Ectodermal cell (in vitro differentiated cells): Measurements from ENCODE around the gene SARDH.

Experiments used
- H3K27ac ChIP-seq: 2 replicates; pipeline ENCODE4 v1.7.0; 2013; ENCODE audit warnings: mild to moderate bottlenecking, low read depth, low read length; ENCODE audit not compliant: insufficient read depth, poor library complexity, severe bottlenecking
- H3K27me3 ChIP-seq: 2 replicates; pipeline ENCODE4 v1.7.0; 2013; ENCODE audit warnings: mild to moderate bottlenecking, low read length; ENCODE audit not compliant: insufficient read depth, control insufficient read depth, poor library complexity, severe bottlenecking
- H3K36me3 ChIP-seq: one replicate; pipeline ENCODE4 v1.7.0; 2013; ENCODE audit warnings: low read length; ENCODE audit not compliant: control insufficient read depth, insufficient read depth
- H3K4me1 ChIP-seq: one replicate; pipeline ENCODE4 v1.7.0; 2013; ENCODE audit warnings: low read length; ENCODE audit not compliant: control insufficient read depth, insufficient read depth
- H3K4me3 ChIP-seq: 2 replicates; pipeline ENCODE4 v1.7.0; 2013; ENCODE audit warnings: low read depth, low read length, control low read depth; ENCODE audit not compliant: insufficient read depth
- H3K9me3 ChIP-seq: 2 replicates; pipeline ENCODE4 v1.7.0; 2013; ENCODE audit warnings: mild to moderate bottlenecking, low read length, moderate library complexity; ENCODE audit not compliant: control insufficient read depth
- WGBS, 2 experiments: methylation state at CpG; one replicate each; pipeline ENCODE4 v1.1.7; 2013; ENCODE audit warnings: missing lambda C conversion rate in 2 of 2; 5-methylcytosine and 5-hydroxymethylcytosine counted together

The SARDH gene

DNA sequence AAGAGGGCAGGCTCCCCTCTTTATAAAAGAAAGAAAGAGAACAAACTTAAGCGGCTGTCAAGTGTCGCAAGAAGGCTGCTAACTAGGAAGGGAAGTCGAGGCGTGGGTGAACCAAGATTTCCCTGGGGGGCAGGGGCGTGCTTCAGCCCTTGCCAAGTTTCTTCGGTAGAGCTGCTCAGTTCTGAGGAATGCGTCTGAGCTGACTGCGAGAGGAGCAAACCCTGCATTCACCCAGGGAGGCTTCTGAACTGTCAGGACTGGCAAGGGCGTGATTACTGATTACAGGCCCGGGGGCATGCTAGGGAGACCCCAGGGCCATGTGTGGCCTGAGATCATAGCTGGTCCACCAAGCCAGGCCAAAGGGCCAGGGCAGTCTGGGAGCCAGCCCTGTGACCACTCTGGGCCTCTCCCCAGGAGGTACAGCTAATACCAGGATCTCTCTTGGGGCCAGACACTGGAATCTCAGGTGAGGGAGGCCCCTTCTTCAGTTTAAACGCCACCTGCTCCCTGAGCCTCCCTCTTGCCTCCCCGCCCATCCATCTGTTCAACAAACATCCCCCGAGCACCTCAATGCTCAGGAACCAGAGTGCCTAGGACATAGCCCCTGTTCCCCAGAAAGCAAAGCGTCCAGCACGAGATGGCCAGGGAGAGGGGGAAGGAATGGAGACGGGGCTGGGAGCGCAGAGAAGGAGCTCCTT, 30.9 kb downstream of the SARDH start:
- Histone ChIP-seq H3K9me3 (no peaks in the 10 kb centered on the region), H3K4me3 (no peak overlapping the region), H3K4me1 (peaks cover 18% of the 10 kb centered on the region), H3K27me3 (no peaks in the 10 kb centered on the region), H3K36me3 (no peaks in the 10 kb centered on the region), H3K27ac (no peak overlapping the region)
- WGBS, 2 experiments, result 86 to 88% methylated on average over 17 of the region's 17 CpGs

DNA sequence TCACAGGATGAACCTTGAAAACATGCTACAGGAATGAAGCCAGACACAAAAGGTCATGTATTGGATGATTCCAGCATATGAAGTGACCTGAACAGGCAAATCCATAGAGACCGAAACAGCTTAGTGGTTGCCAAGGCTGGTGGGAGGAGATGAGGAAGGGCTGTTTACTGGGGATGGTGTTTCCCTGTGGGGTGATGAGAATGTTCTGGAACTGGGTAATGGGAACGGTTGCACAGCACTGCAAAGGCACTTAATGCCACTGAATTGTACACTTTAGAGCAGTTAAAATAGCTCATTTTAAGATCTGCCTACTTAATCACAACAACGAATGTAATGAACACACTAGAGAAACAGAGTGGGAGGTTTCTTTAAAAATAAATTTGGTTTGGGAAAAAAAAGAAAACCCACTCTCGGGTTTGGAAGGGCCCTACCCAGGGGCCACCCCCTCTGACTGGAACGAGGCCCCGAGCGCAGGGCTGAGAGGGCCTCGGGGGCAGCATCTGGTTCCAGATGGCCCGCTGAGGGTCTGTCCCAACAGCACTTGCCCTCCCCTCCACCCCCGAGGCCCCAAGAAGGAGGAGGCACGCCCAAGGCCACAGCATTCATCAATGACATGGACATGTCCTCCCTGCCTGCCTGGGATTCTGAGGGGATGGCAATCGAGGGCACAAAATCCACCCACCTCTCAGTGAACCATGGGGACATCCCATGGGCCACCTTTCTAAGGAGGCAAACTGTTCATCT, 31.7 kb downstream of the SARDH start:
- Histone ChIP-seq H3K9me3 (no peaks in the 10 kb centered on the region), H3K4me3 (no peak overlapping the region), H3K36me3 (no peaks in the 10 kb centered on the region), H3K27me3 (no peaks in the 10 kb centered on the region), H3K27ac (no peak overlapping the region), H3K4me1 (peaks cover 24% of the 10 kb centered on the region)
- 85 to 89% methylated on average over 11 to 12 of the region's 12 CpGs for WGBS, 2 experiments

DNA sequence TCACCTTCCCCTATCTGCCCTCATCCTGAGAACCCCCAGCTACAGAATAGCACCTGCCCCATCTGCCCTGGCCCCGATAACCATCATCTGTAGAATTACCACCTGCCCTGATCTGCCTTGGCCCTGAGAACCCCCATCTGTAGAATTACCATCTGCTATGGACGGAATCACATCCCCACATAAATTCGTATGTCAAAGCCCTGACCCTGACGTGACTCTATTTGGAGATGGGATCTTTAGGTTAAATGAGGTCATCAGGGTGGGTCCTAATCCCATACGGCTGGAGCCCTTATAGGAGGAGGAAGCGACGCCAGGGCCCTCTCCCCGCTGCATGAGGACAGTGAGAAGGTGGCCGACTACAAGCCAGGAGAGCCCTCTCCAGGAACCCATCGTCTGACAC, 32.6 kb downstream of the SARDH start:
- WGBS, 2 experiments, result 86 to 88% methylated on average over 10 of the region's 10 CpGs
- Histone ChIP-seq H3K27me3 (no peaks in the 10 kb centered on the region), H3K36me3 (no peaks in the 10 kb centered on the region), H3K27ac (no peak overlapping the region), H3K4me3 (no peak overlapping the region), H3K9me3 (no peaks in the 10 kb centered on the region), H3K4me1 (peaks cover 24% of the 10 kb centered on the region)

DNA sequence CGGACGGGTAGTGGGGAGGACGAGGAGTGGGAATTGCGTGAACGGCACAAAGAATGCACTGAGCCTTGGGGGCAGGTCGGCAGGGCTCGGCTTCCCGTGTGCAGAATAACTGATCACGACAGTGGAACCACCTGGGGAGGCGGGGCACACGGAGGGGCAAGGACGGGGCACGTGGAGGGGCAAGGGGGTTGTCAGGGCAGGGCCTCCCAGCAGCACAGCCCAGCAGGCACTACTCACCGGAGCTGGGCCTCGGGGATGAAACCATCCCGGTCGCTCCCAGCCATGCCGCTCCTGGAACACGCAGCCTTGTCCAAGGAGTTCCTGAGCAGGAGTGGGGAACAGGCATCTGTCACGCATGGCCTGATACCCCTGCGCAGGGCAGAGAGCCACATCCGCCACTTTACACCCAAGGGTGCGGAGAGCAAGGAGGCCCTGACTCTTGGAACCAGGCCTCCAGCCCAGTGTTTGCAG, 33.4 kb downstream of the SARDH start:
- peaks cover 24% of the 10 kb centered on the region for H3K4me1 ChIP-seq
- WGBS, 2 experiments, result 89 to 90% methylated on average over 23 of the region's 23 CpGs
- H3K27me3 ChIP-seq, result no peaks in the 10 kb centered on the region
- no peak overlapping the region for H3K4me3 ChIP-seq
- no peaks in the 10 kb centered on the region for H3K9me3 ChIP-seq
- no peaks in the 10 kb centered on the region for H3K36me3 ChIP-seq
- H3K27ac ChIP-seq, result no peak overlapping the region

DNA sequence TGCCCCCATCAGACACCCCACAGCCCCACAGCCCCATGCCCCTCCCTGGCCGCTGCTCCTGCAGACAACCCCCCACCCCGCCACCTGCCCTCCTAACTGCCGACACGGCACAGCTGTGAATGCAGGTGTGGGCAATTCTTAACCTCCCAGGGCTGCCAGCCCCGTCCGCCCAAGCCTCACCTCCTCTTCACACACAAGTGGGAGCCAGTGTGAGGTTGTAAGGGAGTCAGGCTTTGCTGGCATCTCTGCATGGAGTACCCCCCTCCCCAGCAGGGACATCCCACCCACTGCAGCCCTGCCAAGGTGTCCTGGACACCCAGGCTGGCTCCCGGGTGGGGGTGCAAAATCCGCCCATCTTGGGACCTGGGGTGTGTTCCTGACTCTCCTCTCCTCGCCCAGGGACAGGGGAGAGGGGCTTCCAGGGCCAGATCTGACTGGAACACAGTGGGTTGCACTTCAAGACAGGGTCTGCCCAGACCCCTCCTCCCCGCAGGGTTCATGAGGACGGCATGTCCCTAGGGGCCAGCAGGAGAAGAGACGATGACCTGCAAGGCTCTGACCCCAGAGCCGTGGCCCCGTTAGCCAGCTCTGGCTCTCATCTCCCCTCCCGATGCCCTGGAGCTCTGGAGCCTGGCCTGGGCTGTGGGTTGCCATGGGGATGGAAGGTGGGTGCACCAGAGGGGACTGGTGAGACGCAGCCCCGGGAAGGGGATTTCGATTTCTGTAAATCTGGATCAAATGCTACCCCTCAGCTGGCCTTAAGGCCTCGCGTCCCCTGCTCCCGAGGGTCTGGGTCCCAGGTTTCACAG, 34.4 kb downstream of the SARDH start:
- Histone ChIP-seq H3K4me1 (peaks cover 24% of the 10 kb centered on the region), H3K4me3 (no peak overlapping the region), H3K27ac (no peak overlapping the region), H3K27me3 (no peaks in the 10 kb centered on the region), H3K9me3 (no peaks in the 10 kb centered on the region), H3K36me3 (no peaks in the 10 kb centered on the region)
- 82 to 84% methylated on average over 21 of the region's 21 CpGs for WGBS, 2 experiments

DNA sequence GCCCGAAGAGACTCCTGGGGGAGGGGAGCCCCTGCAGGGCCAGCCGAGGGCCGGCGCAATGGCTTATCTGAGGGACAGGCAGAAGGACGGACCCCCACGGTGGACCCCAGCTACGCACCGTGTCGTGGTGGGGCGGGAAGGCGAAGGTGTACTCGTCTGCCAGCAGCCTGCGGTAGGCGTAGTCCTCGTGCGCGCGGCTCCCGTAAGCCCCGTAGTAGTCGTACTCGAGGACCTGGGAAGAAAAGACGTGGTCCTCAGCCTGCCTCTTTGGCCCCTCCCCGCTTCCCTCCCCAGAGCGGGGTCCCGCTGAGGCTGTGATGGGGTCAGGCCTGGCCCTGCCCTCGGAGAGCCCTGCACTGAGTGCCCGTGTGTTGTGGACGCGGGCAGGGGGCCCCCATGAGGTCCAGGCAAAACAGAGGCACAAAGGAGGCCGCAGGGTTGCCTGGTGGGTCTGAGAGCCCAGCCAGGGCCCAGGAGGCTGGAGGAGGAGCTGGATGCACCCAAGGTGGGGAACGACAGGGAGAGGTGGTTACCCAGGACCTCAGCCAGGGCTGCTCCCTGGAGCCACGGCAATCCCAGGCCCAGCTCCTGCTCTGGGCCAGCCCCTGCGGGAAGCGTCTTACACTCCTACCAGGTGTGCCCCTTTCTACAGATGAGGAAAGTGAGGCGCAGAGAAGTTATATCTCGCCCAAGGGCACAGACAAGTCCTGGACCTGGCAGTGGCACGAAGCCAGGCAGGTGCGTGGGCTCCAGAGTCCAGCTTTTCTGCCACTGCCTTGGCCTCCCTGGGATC, 35.2 kb downstream of the SARDH start:
- no peak overlapping the region for H3K27ac ChIP-seq
- H3K9me3 ChIP-seq, result no peaks in the 10 kb centered on the region
- no peaks in the 10 kb centered on the region for H3K27me3 ChIP-seq
- no peaks in the 10 kb centered on the region for H3K36me3 ChIP-seq
- H3K4me3 ChIP-seq, result no peak overlapping the region
- peaks cover 24% of the 10 kb centered on the region for H3K4me1 ChIP-seq
- 77 to 79% methylated on average over 39 of the region's 39 CpGs for WGBS, 2 experiments

DNA sequence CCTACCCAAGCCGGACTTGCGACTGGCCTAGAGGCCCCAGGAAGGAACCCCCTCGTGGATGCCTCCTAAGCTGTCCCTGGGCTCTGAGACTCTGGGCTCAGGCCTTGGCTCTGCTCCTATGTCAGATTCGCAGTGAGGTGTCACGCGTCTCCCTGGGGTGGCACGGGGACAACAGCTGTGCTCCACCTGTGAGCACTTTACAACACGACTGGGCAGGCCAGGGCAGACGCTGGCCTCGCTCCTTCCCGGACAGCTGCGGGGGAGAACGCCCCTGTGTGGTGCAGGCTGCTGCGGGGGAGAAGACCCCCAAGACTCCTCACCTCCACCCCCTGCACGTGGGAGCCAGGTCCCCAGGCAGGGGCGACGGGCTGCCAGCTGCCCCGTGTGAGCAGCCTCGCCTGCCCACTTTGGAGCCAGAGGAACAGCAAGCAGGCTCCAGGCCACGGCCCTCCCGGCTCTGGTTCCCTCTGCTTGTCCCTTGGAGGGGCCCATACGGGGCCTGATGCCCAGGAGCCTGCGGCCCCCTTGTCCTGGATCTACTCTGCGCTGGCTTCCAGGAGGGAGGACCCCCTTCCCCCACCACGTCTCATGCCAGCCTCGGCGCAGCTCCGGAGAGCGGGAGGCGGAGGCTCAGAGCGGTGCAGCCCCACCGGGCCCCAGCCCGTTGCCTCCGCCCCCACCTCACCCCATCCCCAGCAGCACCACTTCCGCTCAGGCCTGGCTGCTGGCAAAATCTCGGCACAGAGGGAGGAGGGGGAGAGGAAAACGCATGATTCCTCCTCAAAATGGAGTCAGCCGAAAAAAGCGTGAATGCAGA, 36.0 kb downstream of the SARDH start:
- Histone ChIP-seq H3K4me1 (peaks cover 21% of the 10 kb centered on the region), H3K27ac (no peak overlapping the region), H3K4me3 (no peak overlapping the region), H3K27me3 (no peaks in the 10 kb centered on the region), H3K36me3 (no peaks in the 10 kb centered on the region), H3K9me3 (no peaks in the 10 kb centered on the region)
- 73 to 74% methylated on average over 38 to 39 of the region's 39 CpGs for WGBS, 2 experiments

DNA sequence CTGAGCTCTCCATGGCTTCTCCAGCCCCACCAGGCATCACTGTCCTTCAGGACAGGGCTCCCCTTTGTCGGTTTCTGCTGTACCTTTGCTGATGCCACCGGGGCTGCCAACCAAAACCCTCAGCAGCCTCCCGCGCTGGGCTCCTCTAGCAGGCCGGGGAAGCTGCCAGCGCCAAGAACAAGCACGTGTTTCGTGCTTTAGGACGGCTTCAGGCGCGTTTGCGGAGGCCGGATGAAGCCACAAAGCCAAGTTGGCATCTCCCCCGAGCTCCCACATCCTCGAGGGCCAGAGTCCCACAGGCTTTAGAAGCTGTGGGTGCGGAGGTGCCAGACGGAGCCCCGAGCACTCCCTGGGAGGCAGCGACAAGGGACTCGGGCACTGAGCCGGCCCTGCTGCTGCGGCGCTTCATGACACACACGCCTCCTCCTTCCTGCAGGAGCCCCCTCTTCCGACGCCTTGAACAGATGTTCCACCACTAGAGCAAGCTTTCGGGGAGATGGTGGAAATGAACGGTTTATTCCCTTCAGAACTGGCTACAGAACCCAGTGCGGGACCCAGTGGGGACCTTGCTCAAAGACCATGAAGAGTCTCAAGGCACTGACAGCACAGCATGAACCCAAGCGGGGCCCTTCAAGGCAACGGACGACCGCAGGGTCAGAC, 36.7 kb downstream of the SARDH start:
- peaks cover 21% of the 10 kb centered on the region for H3K4me1 ChIP-seq
- no peak overlapping the region for H3K4me3 ChIP-seq
- 94% methylated on average over 33 of the region's 33 CpGs for WGBS, 2 experiments
- no peak overlapping the region for H3K27ac ChIP-seq
- H3K9me3 ChIP-seq, result no peaks in the 10 kb centered on the region
- H3K27me3 ChIP-seq, result no peaks in the 10 kb centered on the region
- H3K36me3 ChIP-seq, result no peaks in the 10 kb centered on the region

DNA sequence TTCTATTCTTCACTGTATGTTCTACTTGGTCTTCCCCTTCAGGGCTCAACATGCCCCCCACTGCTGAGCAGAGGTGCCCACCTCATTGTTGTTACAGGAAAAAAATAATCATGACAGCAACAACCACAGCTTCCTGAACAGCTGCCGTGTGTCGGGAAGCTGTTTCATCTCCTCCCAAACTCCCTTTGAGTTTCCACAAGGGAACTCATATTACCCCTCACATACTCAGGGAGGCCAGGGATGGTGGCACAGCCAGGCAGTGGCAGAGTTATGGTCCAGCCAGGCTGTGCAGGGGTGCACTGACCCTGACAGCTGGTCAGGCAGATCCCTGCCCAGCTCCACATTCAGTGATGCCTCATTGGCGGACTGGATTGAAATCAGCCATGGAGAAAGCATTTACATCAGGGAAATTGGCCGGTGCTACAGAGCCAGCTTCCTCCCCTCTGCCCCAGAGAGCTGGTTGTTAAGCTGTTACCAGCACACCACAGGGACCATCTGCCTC, 37.3 kb downstream of the SARDH start:
- Histone ChIP-seq H3K27ac (no peak overlapping the region), H3K27me3 (no peaks in the 10 kb centered on the region), H3K9me3 (no peaks in the 10 kb centered on the region), H3K4me1 (peaks cover 21% of the 10 kb centered on the region), H3K36me3 (no peaks in the 10 kb centered on the region), H3K4me3 (no peak overlapping the region)
- 88 to 92% methylated on average over 4 of the region's 4 CpGs for WGBS, 2 experiments
